SK-N-MC (cell line): ENCODE results near the gene SCN8A.

ENCODE experiments used
- EZH2 ChIP-seq: fragments of 200-600 bp; sonication (generic); IDR thresholded peaks from one replicate; pipeline ENCODE4 v1.6.1; 2017; ENCODE audit warnings: antibody characterized with exemption
- FOXP2 ChIP-seq: optimal IDR thresholded peaks from 2 replicates; pipeline ENCODE3; 2011; ENCODE audit warnings: mild to moderate bottlenecking, moderate library complexity; ENCODE audit not compliant: insufficient read depth; ENCODE audit errors: extremely low read length, control extremely low read depth
- POLR2AphosphoS5 ChIP-seq: IDR thresholded peaks from 2 replicates; pipeline ENCODE4 v1.6.1; 2012; ENCODE audit warnings: mild to moderate bottlenecking, low read depth, low read length, borderline replicate concordance

- TF ChIP-seq FOXP2 (no peak), POLR2AphosphoS5 (no peak), EZH2 (no peak)
These were observed 223.5 kb downstream of the SCN8A start for GRCh38 chr12:51814311-51815088.
